Mononuclear cell (primary cell): Measurements from ENCODE around the gene CHP2. TPM values are rescaled to one million over a fixed set of nuclear protein-coding genes. Genes with fewer than 3 reads are reported as not detected.
"Not testable (repeated sequence)": the region's sequence is repeated elsewhere in the genome, so short reads cannot be mapped to it uniquely, and the experiment has no call there.

ENCODE experiments used
- H3K27me3 ChIP-seq: 2 replicates; pipeline ENCODE4 v1.6.0; 2011; ENCODE audit warnings: low read length, control low read depth; ENCODE audit not compliant: insufficient read depth
- H3K4me1 ChIP-seq: 2 replicates; pipeline ENCODE4 v1.5.1; 2011; ENCODE audit warnings: mild to moderate bottlenecking, low read length, control low read depth; ENCODE audit not compliant: insufficient read depth
- H3K4me3 ChIP-seq: 2 replicates; pipeline ENCODE4 v1.5.1; 2011; ENCODE audit warnings: mild to moderate bottlenecking, low read length, moderate library complexity
- H3K9me3 ChIP-seq: 2 replicates; pipeline ENCODE4 v1.5.1; 2011; ENCODE audit warnings: low read depth, mild to moderate bottlenecking, control low read depth, low read length
- total RNA-seq: library from RNA; depleted of rRNA; stranded (reverse); fragments of >200 nt; gene quantifications from one replicate; pipeline ENCODE4 v1.2.3, GENCODE V29; 2012

Gene CHP2
- total RNA-seq, 1 donor = 0.10 TPM

- H3K27me3 ChIP-seq = no peaks in the 10 kb centered on the region
- no peaks in the 10 kb centered on the region for H3K4me1 ChIP-seq
- no peak overlapping the region for H3K4me3 ChIP-seq
- no peaks in the 10 kb centered on the region for H3K9me3 ChIP-seq
Observed at GRCh38 chr16:23729503-23730424, 25.1 kb upstream of the CHP2 start.

GRCh38 chr16:23734176-23734893, 20.5 kb upstream of the CHP2 start:
- no peak overlapping the region for H3K4me3 ChIP-seq
- H3K4me1 ChIP-seq = no peaks in the 10 kb centered on the region
- no peaks in the 10 kb centered on the region for H3K27me3 ChIP-seq
- no peaks in the 10 kb centered on the region for H3K9me3 ChIP-seq

- not testable (repeated sequence) for H3K4me3 ChIP-seq, H3K9me3 ChIP-seq, H3K4me1 ChIP-seq, H3K27me3 ChIP-seq
Observed at GRCh38 chr16:23737423-23738028, 17.3 kb upstream of the CHP2 start.

GRCh38 chr16:23739516-23739915, 15.3 kb upstream of the CHP2 start:
- Histone ChIP-seq H3K4me3 (no peak overlapping the region), H3K9me3 (no peaks in the 10 kb centered on the region), H3K4me1 (no peaks in the 10 kb centered on the region), H3K27me3 (peaks cover 2% of the 10 kb centered on the region)

GRCh38 chr16:23741675-23742303, 13.0 kb upstream of the CHP2 start:
- Histone ChIP-seq H3K4me3 (no peak overlapping the region), H3K9me3 (no peaks in the 10 kb centered on the region), H3K4me1 (no peaks in the 10 kb centered on the region)

GRCh38 chr16:23742766-23743165, 12.1 kb upstream of the CHP2 start:
- Histone ChIP-seq H3K4me3 (no peak overlapping the region), H3K27me3 (peaks cover 14% of the 10 kb centered on the region), H3K9me3 (no peaks in the 10 kb centered on the region), H3K4me1 (no peaks in the 10 kb centered on the region)

More at GRCh38 chr16:23741675-23742303, 13.0 kb upstream of the CHP2 start:
- peaks cover 11% of the 10 kb centered on the region for H3K27me3 ChIP-seq

GRCh38 chr16:23745263-23745662, 9.6 kb upstream of the CHP2 start:
- H3K4me3 ChIP-seq = no peak overlapping the region
- H3K9me3 ChIP-seq = no peaks in the 10 kb centered on the region
- H3K27me3 ChIP-seq = peaks cover 14% of the 10 kb centered on the region
- H3K4me1 ChIP-seq = no peaks in the 10 kb centered on the region

- H3K4me1 ChIP-seq = no peaks in the 10 kb centered on the region
- H3K4me3 ChIP-seq = no peak overlapping the region
- H3K27me3 ChIP-seq = peaks cover 16% of the 10 kb centered on the region
- H3K9me3 ChIP-seq = no peaks in the 10 kb centered on the region
Observed at GRCh38 chr16:23748630-23749029, 6.2 kb upstream of the CHP2 start.

GRCh38 chr16:23751053-23751452, 3.8 kb upstream of the CHP2 start:
- H3K27me3 ChIP-seq = peaks cover 34% of the 10 kb centered on the region
- not testable (repeated sequence) for H3K9me3 ChIP-seq, H3K4me3 ChIP-seq, H3K4me1 ChIP-seq

- Histone ChIP-seq H3K9me3 (no peaks in the 10 kb centered on the region), H3K27me3 (peaks cover 45% of the 10 kb centered on the region), H3K4me1 (peaks cover 8% of the 10 kb centered on the region), H3K4me3 (no peak overlapping the region)
Observed at GRCh38 chr16:23753908-23754593, 775 bp upstream of the CHP2 start.

- Histone ChIP-seq H3K9me3 (no peaks in the 10 kb centered on the region), H3K4me1 (peaks cover 8% of the 10 kb centered on the region), H3K4me3 (no peak overlapping the region), H3K27me3 (peaks cover 45% of the 10 kb centered on the region)
Observed at GRCh38 chr16:23755484-23755809, 621 bp downstream of the CHP2 start.

GRCh38 chr16:23757116-23757515, 2.3 kb downstream of the CHP2 start:
- Histone ChIP-seq H3K27me3 (peaks cover 45% of the 10 kb centered on the region), H3K9me3 (no peaks in the 10 kb centered on the region), H3K4me1 (peaks cover 8% of the 10 kb centered on the region), H3K4me3 (no peak overlapping the region)

GRCh38 chr16:23757937-23758619, 3.3 kb downstream of the CHP2 start:
- H3K9me3 ChIP-seq = no peaks in the 10 kb centered on the region
- H3K4me3 ChIP-seq = no peak overlapping the region
- peaks cover 8% of the 10 kb centered on the region for H3K4me1 ChIP-seq
- peaks cover 45% of the 10 kb centered on the region for H3K27me3 ChIP-seq

GRCh38 chr16:23765933-23766332, 11.1 kb downstream of the CHP2 start:
- H3K4me1 ChIP-seq = no peaks in the 10 kb centered on the region
- no peaks in the 10 kb centered on the region for H3K27me3 ChIP-seq
- H3K4me3 ChIP-seq = no peak overlapping the region
- no peaks in the 10 kb centered on the region for H3K9me3 ChIP-seq
